GM21619 (cell line): ENCODE measurements around the gene DNAH1.

Experiments
- ATAC-seq: cut with Tn5 transposase; IDR thresholded peaks from one replicate; pipeline ENCODE4 v1.9.1; 2021; ENCODE audit not compliant: unreplicated experiment

DNAH1 gene

DNA sequence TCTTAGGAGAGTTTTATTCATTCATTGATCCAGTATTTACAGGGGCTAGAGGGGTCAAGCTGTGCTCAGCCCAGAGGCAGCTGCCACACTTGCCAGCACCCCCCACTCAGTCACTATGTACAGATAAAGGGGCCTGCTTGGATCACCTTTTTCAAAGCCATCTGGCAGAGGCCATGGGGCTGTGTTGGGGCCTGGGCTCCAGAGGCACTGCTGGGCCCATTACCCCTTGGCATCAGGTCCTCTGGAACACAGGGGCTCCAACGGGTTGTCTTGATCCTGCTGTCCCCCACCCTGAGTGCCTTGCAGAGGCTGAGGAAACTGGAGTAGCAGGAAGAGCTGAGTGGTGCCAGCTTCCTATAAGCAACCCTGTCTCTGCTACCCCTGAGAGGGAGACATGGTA lies 84.9 kb downstream of the DNAH1 start:
- ATAC-seq, result no peak

DNA sequence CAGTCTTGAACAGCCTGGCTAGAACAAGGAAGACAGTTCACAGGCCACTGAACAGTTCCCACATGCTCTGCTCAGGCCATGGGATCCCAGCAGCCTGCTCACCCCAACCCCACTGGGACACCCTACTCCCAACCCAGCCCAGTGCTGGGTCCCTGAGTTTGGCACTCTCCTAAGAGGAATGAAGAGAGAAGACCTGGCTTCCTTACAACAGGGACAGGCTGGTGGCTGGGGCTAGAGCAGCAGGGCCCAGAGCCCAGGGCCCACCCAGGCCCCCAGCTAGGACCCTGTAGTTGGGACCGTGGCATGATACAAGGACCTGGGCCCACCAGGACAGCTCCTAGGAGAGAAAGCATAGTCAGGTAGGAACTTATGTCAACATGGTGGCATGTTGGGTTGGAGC lies 85.4 kb downstream of the DNAH1 start:
- ATAC-seq, result no peak

DNA sequence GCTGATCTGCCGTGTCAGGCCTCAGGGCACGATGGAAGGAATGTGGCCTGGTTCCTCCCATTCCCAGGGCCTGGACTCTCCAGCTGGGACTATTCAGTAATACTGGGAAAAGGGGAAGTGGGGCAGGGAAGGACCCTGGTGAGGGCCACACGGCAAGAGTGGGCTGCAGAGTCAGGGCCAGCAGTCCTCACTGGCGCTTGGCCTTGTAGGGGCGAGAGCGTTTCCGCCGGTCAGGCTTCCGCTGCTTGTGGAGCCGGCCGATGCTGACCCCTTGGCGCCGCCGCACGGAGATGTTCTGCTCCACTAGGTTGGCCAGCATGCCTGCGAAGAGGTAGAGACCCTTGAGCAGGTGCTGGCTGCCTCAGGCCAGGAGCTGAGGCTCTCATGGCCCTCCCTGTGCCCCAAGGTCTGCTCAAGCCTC lies 86.0 kb downstream of the DNAH1 start:
- ATAC-seq, result no peak

DNA sequence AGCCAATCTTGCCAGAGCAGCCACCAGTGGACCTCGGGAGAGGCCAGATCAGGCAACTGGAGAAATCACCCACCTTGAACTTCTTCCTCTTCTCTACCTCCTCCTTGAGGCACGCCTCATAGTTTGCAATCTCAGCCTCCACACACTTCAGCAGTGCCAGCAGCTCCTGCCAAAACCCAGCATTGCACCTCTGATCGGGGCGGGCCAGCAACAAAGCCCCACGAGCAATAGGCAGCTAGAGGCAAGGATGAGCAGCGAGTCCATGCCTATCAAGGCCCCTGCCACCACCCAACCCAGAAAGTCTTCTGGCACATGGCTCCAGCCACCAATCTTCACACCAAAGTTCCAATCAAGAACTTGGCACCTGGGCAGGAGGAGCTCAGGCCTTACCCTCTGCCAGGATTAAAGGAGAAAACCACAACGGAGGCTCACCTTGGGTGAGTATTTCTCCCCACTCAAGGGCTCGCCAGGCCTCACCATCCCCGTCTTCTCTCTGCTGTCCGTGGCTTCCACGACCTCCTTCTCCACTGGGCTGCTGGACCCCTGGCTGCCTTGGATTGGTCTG lies 86.7 kb downstream of the DNAH1 start:
- no peak for ATAC-seq

DNA sequence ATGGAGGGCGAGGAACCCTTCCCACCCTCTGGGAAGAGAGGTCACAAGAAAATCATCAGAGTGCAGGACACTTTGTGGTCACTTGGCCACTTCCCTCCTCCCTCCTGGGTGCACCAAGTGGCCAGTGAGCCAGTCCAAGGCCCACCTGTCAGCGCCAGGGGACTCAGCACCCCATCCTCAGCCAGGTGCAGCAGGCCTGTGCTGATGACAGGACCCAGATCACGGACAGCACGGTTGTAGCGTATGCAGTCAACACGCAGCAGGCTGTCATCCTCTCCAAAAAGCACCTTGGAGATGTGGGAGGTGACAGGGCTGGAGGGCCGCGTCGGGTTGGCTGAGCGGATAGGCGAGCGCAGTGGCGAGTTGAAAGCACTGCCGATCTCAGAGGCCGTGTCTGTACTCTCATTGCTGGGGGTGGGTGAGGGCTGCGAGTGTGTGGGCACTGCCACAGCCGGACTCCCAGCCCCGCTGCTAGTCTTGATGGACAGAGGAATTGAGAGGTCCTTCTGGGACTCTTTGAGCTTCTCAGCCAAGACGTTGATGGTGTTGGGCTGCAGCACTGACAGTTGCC lies 87.2 kb downstream of the DNAH1 start:
- no peak for ATAC-seq

DNA sequence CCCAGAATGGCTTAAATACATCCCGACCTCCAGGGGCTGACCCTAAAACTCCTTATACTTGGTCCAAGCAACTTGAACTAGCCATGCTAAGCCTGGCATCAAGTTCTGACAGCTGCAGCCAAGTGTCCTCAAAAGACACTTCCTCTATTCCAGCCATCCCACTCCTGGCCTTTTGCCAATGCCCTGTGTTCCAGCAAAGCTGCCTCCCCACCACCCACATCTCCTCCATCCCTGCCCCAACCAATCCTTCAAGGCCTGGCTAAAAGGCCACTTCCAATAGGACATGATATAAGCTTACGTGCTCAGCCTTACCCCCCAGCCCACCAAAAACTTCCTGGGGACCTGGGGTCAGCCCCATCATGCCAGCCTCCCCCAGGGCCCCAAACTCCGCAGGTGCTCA lies 87.8 kb downstream of the DNAH1 start:
- ATAC-seq, result no peak

DNA sequence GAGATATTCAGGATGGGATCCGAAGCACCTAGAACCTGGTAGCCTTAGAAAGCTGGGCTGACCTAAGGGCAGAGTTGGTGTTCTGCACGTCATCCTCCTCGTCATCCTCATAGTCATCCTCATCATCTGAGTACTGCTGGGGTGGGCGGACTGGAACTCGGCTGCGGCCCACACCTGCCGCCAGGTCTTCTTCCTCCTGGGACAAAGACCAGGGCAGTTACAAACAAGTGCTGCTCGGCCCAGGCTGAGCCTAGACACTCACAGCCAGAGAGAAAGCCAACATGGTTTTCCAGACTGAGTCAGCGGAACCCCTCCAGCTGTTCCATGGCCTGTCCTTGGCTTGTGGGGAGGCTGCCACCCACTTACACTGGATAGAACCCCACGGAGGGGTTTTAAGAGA lies 88.3 kb downstream of the DNAH1 start:
- ATAC-seq, result no peak

DNA sequence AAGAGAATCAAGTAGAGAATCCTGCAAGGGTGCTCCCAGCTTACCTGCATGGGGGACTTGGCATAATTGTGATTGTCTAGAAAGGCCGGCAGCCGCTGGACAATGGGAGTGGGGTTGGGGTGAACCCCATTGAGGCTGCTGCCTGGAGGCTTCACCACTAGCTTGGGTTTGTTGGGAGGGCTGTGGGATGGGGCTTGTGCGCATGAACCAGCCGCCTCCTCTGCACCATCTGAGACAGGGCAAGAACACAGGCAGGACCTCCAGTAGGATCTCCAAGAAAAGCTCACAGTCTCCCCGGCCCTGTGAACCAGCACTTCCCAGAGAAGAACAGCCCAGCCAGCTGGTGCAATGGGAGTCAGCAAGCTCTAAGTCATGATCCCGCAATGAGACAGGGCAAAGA lies 88.9 kb downstream of the DNAH1 start:
- no peak for ATAC-seq

DNA sequence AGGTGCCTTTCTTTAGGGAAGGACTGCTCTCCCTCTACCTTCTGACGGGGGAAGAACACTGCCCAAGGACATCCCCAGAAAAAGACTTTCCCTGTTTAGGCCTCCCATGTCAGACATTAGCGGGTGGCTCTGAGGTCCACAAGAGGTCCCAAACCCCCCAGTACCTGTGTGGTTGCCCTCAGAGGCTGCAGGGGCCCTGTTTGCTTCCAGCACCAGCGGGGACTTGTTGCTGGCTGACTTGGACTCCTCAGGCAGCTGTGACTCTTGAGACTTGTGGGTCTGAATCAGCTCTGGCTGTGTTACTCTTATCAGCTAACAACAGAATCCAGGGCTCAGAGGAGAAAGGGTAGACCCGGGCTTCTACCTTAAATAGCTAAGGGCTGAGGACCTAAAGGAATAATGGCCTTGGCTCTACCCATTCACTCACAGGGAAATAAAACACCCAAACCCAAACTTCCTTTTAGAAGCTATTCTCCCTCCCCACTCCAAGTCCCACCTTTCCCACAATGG lies 89.5 kb downstream of the DNAH1 start:
- no peak for ATAC-seq

DNA sequence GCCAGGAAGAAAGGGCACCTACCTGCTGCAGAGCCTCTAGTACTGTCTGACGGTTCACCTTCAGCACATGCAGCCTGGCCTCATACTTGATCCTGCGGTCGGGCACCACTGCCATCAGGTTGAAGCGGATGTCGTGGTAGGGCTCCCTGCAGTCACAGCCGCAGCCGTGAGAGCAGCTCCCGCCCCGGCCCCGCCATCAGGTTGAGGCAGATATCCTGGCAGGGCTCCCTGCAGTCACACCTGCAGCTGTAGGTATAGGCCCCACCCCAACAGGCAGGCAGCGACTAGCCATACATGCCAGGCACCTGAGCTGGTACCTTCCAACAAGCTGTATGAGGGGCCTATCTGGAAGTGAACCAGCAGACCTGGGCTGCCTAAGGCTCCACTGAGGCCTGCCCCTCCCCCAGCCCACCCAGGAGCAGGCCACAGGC lies 90.1 kb downstream of the DNAH1 start:
- ATAC-seq, result no peak

DNA sequence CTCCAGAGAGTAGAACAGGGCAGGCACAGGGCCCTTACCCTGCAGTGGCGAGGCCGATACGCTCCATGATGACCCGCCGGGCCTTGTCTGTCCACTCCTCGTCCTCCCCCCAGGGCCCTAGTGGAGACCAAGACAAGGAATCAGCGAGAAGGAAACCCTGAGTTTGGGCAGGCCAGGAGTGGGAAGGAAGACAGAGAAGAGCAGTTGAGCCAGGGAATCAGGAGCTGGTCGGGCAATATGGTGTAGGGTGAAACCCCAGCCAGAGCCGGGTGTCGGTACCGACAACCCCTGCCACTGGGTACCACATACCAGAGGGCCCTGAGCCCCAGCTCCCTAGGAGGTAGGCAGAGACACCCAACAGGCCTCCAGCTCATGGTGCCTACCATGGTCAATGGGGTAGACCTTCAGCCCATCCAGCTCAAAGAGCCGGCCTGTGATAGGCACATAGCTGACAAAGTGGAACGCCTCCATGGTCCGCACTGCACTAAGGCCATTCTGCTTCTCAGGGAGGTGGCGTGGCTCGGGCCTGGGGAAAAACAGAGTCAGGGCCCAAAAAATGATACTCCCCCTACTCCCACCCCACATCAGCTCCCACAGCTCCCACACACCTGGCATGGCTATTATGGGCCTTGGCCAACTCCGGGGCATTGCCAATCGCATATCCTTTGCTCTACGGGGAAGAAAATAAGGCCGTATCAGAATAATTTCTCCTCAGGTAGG lies 90.8 kb downstream of the DNAH1 start:
- no peak for ATAC-seq

DNA sequence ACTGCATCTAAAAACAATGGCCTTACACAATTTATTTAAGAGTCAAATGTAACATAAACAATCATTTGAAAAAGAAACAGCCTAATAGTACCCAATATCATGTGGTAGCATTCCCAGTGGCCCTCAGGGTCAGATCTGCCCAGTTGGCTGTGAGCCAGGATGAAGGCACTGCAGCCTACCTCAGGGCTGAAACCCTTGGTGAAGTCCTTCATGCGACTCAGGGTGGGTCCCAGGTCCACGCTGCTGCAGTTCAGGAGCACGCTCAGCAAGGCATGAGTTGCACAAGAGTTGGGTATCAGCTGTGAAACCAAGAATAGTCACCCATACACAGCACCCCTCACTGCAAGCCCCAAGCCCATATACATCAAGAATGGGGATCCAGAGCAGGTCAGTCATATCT lies 91.7 kb downstream of the DNAH1 start:
- ATAC-seq, result no peak

DNA sequence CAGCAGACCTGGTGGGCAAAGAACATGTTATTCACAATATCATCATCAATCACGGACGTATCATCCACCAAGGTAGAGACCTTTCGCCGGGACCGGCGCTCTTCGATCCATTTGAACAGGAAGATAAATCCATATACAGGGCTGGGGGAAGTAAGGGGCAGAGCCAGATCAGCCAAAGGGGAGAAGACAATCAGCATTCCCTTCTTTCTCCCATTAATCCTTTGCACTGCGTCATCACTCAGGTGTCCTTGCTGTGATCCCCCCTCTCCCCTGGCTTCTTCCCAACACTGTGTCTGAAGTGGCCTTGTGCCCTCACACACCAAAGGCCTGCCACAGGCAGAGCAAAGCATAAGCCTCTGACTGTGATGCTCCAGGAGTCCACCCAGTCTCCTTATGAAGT lies 92.3 kb downstream of the DNAH1 start:
- ATAC-seq, result no peak

DNA sequence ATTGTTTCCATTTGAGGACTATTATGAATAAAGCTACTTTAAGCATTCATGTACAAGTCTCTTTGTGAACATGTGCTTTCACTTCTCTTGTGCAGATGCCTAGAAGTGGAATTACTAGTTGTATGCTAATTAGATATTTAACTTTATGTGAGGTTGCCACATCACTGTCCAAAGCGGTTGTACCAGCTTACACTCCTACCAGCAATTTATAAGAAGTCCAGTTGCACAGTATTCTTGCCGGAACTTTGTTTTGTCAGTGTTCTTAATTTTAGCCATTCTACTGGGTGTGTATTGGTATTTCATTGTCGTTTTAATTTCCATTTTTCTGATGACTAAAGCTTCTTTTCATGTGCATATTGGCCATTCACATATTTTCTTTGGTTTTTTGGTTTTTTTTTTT lies 99.7 kb downstream of the DNAH1 start:
- no peak for ATAC-seq

DNA sequence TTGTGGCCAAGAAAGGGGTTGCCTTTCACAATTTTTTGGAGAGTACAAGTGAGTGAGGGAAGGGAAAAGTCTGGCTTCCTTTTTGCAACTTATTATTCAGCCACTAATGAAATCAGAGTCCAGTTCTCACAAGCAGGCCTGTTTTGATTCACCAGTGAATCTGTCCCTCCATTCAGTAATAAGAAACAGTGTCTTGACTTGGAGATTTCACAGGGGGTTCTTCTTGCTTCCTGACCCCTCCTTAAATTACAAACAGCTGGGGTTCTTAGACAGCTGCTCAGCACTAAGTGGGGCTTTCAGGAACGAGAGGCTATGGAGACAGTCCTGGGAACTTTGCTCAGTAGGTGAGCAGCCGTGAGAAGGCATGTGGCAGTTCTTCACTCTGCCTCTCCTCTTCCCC lies 104.3 kb downstream of the DNAH1 start:
- no peak for ATAC-seq

DNA sequence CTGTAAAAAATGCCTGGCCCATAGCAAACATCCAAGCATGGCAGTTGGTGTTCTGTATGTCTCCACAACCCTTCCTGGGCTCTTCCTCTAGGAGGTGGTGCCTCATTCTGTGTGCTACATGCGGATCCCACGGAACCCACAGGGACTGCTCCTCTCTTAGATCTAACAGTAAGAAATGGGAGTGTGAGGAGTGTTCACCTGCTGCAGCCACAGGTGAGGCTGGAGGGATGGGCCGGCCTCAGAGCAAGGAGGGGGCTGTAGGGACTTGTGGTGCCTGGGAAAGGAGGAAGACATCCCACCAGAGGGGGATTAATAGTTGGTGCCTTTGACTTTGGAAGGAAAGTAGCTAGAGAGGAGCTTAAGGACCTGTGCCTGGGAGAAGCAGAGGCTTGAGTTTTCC lies 106.5 kb downstream of the DNAH1 start:
- no peak for ATAC-seq

DNA sequence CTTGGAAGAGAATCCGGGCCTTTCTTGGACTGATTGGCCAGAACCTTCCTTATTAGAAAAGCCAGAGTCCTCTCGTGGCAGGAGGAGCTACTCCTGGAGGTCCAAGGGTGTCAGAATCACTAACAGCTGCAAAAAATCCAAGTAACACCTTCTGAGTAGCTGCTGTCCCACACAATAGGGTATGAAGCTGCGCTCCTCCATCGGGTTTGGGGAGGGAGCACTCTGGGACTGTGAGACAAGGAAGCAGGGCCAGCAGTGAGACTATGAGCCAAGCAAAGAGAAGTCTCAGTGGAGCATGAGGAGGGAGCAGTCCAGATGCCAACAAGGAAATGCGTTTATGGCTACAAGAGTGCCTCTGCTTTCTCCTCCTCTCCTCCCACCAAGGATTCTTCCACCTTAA lies 107.1 kb downstream of the DNAH1 start:
- ATAC-seq, result no peak

DNA sequence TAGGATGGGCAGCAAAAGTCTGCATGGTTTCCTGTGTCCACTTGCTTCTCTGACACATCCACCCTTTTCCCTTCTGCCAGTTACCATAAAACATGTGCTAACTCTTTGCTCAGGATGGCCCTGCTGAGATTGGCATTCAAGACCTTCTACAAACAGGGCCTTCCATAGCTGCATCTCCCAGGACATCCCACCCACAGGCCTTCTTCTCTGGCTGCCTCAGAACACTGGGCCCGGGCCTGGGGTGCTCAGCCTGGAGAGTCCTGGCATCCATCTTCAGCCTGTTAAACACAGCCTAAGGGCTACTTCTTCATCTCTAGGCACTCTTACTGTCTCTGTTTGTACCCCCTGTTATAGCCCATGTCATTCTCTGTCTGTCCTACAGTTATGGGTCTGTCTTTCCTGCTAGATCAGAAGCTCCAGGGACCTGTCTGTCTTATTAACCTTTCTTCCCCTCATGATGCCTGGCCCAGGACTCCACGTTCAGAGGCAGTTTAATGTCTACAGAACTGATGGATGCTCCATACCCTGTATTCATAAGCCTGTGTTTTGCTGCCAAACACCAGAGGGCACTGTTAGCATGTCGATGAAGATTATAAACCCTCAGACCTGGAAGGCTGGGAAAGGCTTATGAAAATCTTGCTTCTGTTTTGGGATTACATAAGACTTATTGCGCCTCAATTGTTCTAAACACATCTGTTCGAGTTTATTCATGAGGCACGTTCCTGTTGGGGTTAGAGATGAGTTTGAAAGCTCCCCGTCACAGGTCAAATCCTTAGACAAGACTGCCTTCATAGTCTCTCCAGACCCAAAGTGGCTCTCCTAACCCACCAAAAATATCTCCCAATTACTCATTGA lies 112.3 kb downstream of the DNAH1 start:
- ATAC-seq, result no peak

DNA sequence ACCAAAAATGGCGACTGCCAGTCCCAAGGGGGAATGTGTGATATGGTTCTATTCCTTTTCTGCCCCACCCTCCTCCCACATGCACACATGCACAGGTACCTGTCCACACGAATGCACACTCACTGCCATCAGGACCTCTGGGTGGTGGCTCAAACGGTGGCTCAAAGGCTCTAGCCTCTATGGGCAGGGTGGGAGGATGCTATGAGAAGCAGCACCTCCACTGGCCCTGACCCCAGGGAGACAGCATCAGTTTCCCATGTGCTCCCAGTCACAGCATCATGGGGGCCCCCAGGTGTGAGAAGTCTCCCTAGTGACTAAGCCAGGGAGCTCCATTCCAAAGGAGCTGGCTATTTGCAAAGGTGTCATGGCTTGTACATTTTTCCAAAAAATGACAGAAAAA lies 112.9 kb downstream of the DNAH1 start:
- ATAC-seq, result no peak

DNA sequence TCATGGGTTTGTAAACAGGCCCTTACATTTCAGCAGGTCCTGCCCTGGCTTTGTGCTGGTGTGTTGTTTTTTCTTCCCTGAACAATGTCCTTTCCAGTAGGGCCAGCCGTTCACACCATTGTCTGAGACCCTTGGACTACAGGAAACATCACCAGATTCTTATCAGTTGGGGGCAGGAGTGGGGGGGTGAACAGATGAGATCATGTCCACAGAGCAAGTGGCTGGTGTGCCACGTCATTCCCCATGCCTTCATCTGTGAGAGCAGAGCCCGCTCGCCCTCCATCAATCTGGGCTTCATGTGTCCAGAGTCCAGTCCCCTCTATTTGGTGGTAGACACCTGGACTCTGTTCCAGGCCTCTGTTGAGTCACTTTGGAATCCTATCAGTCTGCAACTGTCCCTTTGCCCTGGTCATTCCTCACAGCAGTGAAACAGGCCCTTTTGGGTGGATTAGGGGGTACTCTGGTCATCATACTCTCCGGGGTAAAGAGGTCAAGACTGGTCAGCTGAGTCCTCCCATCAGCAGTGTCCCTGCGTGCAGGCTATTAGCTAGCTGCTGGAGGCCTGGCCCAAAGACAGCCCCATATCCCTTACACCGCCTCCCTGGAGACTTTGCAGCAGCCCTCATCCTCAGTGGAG lies 113.8 kb downstream of the DNAH1 start:
- no peak for ATAC-seq

DNA sequence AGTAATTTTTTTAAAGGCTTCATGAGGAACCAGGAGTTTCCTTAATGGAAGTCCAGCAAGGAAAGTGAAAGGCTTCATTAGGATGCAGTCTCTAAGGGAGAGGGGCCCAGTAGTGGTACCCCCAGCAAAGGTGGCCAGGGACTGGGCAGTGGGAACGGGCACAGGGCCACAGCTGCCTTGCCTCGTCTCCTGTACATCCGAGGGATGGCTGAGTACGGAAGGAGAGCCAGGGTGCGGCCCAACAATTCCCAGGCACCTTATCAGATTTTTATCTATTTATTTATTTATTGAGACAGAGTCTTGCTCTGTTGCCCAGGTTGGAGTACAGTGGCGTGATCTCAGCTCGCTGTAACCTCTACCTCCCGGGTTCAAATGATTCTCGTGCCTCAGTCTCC lies 114.3 kb downstream of the DNAH1 start:
- no peak for ATAC-seq
